Skeletal muscle satellite cell (primary cell): ENCODE results near the gene TBX4.

Experiments used
- H3K27me3 ChIP-seq: 2 replicates; pipeline ENCODE4 v1.7.0; 2013; ENCODE audit warnings: low read length; ENCODE audit not compliant: control insufficient read depth, insufficient read depth
- H3K36me3 ChIP-seq: 2 replicates; pipeline ENCODE4 v1.7.0; 2013; ENCODE audit warnings: mild to moderate bottlenecking, control low read depth, low read length; ENCODE audit not compliant: insufficient read depth
- H3K4me1 ChIP-seq: 2 replicates; pipeline ENCODE4 v1.7.0; 2013; ENCODE audit warnings: low read length; ENCODE audit not compliant: control insufficient read depth, insufficient read depth
- H3K4me2 ChIP-seq: 2 replicates; pipeline ENCODE4 v1.7.0; 2013; ENCODE audit warnings: mild to moderate bottlenecking, low read length
- H3K4me3 ChIP-seq: 2 replicates; pipeline ENCODE4 v1.7.0; 2013; ENCODE audit warnings: low read length
- H3K9ac ChIP-seq: 2 replicates; pipeline ENCODE4 v1.7.0; 2013; ENCODE audit warnings: mild to moderate bottlenecking, low read depth, low read length, moderate library complexity
- H3K9me3 ChIP-seq: replicated peaks from 2 replicates; pipeline ENCODE4 v1.7.0; 2013; ENCODE audit warnings: mild to moderate bottlenecking, control low read depth, low read length

Gene TBX4

DNA sequence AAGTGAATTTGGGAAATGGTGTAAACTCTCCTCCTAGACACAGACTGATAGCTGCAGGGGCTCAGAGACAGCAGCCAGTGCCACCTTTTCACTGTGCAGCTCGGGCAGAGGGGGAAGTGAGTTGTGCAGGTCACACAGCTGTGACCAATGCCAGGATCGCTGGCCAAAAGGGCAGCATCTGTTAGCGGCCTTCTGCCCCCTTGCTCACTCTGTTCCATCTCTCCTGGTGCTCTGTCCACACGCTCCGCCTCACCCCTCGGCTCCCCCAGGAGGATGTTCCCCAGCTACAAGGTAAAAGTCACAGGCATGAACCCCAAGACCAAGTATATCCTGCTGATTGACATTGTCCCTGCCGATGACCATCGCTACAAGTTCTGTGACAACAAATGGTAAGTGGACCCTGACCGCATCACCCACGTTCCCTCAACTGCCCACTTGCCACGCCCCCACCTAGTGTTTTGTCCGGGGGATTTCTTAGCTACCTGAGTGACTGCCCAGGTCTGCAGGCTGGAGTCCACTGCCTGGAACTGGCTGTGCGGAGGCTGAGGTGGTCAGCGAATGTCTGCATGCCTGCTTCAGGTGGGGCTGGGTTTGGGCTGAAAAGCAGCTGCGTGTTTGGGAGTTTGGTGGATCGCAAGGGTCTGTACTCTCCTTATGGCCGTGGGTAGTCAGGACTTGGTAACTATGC lies 13.5 kb downstream of the TBX4 start:
- no peak overlapping the region for H3K4me2 ChIP-seq
- H3K36me3 ChIP-seq = no peaks in the 10 kb centered on the region
- H3K4me3 ChIP-seq = no peak overlapping the region
- H3K4me1 ChIP-seq = peaks cover 4% of the 10 kb centered on the region
- no peaks in the 10 kb centered on the region for H3K9me3 ChIP-seq
- H3K9ac ChIP-seq = no peak overlapping the region
- H3K27me3 ChIP-seq = peaks cover 45% of the 10 kb centered on the region

DNA sequence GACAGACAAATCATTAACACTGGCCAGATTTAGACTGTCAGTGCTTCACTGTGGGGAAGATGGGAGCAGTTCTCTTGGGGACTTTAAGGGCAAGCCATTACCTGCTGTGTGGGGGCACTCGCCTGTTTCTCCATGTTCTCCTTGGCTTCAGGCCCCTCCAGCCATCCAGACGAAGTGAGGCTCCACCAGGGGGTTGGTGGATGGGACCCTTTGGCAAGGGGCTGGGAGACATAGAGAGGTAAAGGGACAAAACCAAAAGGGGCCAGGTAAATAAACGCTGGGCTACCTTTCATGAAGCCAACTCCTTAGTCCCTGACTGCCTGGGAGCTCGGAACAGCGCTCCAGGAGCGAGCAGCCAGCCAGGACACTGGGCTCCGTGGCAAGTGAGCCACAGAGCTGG lies 14.0 kb downstream of the TBX4 start:
- H3K27me3 ChIP-seq = peaks cover 41% of the 10 kb centered on the region

DNA sequence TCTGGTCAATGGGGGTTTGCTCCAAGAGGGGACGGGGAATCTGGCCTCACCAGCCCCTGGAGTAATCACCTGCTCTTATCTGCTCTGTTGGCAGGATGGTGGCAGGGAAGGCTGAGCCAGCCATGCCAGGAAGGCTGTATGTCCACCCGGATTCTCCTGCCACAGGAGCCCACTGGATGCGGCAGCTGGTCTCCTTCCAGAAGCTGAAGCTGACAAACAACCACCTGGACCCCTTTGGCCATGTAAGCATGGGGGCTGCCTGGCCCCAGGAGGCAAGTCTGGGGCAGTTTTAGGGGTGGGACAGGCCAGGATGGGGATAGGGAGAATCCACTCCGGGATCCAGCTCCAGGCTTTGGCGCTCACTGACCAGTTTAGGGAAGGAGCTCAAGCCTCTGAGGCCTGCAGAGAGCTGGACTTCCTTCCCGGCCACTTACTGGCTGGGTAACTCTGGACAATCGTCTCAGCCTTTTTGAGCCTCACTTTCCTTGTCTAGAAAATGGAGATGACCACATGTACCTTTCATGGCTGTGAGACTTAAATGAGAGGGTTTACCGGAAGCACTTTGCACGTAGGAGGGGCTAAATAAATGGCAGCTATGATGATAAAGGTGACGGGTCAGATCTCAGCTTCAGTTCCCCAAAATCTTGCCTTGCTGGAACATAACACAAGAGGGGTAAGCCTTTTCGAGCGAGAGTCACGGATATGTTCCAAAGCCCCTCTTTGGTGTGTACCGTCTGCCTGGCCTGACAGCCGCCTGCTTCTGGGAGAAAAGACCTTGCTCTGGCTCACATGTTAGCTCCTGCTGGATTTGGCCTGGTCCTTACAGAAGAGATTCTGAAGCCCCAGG lies 15.4 kb downstream of the TBX4 start:
- Histone ChIP-seq H3K9ac (no peak overlapping the region), H3K4me3 (no peak overlapping the region), H3K9me3 (no peaks in the 10 kb centered on the region), H3K36me3 (no peaks in the 10 kb centered on the region), H3K27me3 (peaks cover 30% of the 10 kb centered on the region), H3K4me2 (no peak overlapping the region), H3K4me1 (peaks cover 4% of the 10 kb centered on the region)

More for the DNA sequence above, 14.0 kb downstream of the TBX4 start:
- Histone ChIP-seq H3K4me2 (no peak overlapping the region), H3K36me3 (no peaks in the 10 kb centered on the region), H3K9ac (no peak overlapping the region), H3K4me3 (no peak overlapping the region), H3K9me3 (no peaks in the 10 kb centered on the region), H3K4me1 (peaks cover 4% of the 10 kb centered on the region)

DNA sequence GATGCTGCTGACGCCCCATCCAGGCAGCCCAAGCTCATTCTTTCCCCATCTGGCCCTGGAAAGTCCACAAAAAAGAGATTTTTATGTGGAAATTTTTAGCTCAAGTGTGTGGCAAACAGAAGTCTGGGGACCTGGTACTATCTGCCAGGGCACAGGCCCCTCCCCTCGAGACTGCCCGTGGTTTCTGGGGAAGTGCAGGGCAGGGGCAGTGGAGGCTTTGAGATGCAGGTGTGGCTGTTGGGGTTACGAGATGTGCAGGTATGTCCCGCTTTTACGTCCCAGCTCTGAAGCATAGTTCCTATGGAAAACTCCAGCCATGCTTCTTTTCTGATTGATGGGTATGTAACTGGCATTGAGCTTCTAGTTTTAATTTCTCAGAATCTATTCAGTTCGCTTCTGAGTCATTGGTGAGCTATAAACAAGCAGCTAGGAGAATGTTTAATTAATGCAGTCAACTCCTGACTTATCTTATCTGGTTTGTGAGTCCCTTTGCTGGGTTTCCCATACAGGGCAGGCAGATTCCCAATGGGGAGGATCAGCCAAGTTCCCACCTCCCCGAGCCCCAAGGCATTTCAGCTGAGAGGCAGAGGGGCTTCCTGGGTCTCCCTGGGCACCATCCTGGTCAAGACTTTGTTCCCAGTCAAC lies 16.2 kb downstream of the TBX4 start:
- H3K9me3 ChIP-seq = no peaks in the 10 kb centered on the region
- H3K4me3 ChIP-seq = no peak overlapping the region
- H3K4me1 ChIP-seq = peaks cover 4% of the 10 kb centered on the region
- H3K36me3 ChIP-seq = no peaks in the 10 kb centered on the region
- H3K4me2 ChIP-seq = no peak overlapping the region
- peaks cover 23% of the 10 kb centered on the region for H3K27me3 ChIP-seq
- no peak overlapping the region for H3K9ac ChIP-seq

DNA sequence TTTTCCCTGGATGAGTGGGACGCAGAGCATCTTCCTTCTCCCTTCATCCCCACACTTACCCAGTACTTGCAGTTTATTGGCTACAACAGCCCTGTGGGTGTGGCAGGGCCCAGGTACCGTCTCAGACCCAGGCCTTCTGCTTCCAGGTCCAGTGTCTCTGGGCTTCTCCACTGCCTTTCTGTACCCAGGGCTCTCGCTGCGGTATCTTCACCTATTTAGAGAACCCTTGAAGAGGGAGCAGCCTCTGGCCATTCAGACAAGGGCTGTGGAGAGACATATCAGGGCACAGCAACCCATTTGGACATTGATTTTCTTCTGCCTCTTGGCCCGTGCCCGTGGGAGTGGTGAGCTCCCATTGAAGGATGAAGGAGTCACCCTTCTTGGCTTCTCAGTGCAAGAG lies 17.3 kb downstream of the TBX4 start:
- H3K9me3 ChIP-seq = no peaks in the 10 kb centered on the region
- no peaks in the 10 kb centered on the region for H3K36me3 ChIP-seq
- no peak overlapping the region for H3K9ac ChIP-seq
- peaks cover 23% of the 10 kb centered on the region for H3K27me3 ChIP-seq
- no peak overlapping the region for H3K4me2 ChIP-seq
- no peak overlapping the region for H3K4me3 ChIP-seq
- H3K4me1 ChIP-seq = peaks cover 4% of the 10 kb centered on the region

DNA sequence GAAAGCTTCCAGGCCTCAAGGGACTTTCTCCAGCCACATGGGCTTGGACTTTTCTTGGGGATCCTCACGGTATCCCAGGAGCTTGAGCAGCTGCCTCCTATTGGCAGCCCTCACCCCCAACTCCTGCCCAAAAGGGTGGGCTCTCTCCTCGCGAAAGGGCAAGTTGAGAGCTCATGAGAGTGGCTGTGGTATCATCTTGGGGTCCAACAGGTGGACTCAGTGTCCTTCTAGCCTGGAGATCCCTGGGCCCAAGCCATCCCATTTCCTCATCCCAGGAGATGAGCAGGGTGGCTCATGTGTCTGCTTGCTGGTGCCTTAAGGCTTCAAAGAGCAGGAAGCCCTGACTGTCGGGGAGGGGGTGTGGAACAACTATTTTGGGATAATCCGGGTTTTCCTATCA lies 17.7 kb downstream of the TBX4 start:
- H3K9me3 ChIP-seq = no peaks in the 10 kb centered on the region
- H3K36me3 ChIP-seq = no peaks in the 10 kb centered on the region
- H3K4me3 ChIP-seq = no peak overlapping the region
- H3K4me1 ChIP-seq = peaks cover 4% of the 10 kb centered on the region
- H3K27me3 ChIP-seq = peaks cover 18% of the 10 kb centered on the region
- no peak overlapping the region for H3K9ac ChIP-seq
- H3K4me2 ChIP-seq = no peak overlapping the region

DNA sequence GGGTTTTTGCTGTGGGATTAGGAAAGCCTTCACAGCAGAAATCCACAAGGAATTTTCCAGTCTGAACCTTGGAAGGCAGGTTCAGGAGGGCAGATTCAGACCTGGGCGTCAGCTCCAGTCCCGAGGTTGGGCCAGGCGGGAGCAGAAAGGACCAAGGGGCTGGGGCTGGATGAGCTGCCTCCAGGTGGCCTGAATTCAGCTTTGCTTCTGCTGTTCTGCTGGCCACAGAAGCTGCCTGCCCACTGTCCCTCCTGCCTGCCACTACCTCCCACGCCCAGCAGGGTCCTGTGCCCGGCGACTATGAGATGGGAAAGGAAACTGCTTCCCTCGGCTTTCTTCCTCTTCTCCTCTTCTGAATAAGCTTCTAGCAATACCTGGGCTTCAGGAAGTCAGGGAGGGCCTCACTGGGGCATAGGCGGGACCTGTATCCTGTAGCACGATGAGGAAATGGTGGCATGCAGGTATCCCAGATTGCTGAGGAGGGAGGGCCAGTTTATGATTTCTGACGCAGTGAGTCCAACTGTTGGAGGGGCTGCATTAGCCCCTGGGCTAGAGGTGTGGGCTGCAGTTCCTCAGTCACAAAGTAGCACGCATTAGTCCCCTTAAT lies 18.4 kb downstream of the TBX4 start:
- H3K36me3 ChIP-seq = no peaks in the 10 kb centered on the region
- no peak overlapping the region for H3K9ac ChIP-seq
- H3K27me3 ChIP-seq = peaks cover 14% of the 10 kb centered on the region
- H3K4me1 ChIP-seq = peaks cover 4% of the 10 kb centered on the region
- H3K4me3 ChIP-seq = no peak overlapping the region
- H3K4me2 ChIP-seq = no peak overlapping the region
- no peaks in the 10 kb centered on the region for H3K9me3 ChIP-seq

DNA sequence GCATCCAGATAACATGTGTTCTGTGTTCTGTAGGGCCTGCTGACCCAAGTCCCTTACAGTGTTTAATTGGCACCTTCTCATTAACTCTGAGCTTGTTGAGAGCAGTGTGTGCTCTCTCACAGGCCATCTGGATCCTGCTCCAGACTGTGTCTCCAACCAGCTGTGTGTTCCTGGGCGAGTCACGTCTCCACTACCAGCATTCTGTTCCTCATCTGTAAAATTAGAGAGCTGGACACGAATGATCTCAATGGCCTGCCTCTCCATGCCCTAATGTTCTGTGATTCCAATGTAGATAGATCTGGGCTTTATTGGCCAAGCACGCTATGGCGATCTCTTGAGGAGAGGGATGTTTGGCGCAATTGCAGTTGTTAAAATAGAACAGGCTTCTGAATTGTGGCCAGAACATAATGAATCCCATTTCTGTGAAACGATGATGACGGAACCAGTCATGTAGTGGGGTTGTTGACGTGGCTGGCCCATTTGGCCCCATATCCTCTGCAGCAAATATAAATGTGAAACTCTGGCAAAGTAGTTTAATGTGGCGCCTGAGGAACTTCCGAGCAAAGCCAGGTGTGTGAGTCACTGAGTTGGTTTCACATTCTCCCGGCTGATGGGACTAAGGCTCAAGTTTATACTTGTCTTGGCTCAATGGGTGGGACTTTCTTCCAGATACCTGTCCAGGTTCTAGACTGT lies 22.2 kb downstream of the TBX4 start:
- no peaks in the 10 kb centered on the region for H3K4me1 ChIP-seq
- no peaks in the 10 kb centered on the region for H3K9me3 ChIP-seq
- no peak overlapping the region for H3K4me2 ChIP-seq
- H3K4me3 ChIP-seq = no peak overlapping the region
- peaks cover 17% of the 10 kb centered on the region for H3K27me3 ChIP-seq
- no peaks in the 10 kb centered on the region for H3K36me3 ChIP-seq
- no peak overlapping the region for H3K9ac ChIP-seq

DNA sequence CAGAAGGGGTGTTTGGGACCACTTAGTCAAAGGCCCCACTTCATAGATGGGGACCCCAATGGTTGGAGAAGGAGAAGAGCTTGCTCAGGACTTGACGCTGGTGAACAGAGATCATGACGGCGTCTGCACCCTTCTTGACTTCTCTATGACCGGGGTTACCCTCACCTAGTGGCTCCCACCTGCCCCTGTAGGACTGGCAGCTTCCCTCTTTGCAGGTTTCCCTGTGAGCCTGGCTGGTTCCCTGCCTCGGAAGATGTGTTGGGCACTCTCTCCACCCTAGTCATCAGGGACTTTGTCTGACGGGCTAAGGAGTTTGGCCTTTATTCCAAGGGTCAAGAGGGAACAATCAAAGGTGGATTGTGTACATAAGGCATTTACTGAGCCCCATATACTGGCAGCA lies 22.7 kb downstream of the TBX4 start:
- Histone ChIP-seq H3K36me3 (no peaks in the 10 kb centered on the region), H3K27me3 (peaks cover 17% of the 10 kb centered on the region), H3K9ac (no peak overlapping the region), H3K9me3 (no peaks in the 10 kb centered on the region), H3K4me2 (no peak overlapping the region), H3K4me1 (no peaks in the 10 kb centered on the region), H3K4me3 (no peak overlapping the region)

DNA sequence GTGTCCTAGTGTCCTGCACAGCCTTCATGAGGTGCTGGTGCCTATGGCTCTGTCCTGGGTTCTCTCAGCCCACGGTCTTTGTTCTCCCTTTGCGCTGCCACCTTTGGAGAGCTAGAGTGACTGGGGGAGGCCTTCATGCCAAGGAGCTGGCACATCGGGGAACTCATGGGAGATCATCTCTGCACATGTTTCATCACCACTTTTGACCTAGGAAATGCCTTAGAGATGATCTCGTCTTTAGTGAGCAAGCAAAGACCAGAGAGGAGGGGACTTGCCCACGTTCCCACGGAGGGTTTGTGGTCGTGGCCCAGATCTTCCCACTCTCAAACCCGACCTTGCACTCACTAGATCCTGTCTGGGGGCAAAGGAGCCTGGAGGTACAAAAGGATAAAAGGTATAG lies 23.5 kb downstream of the TBX4 start:
- H3K36me3 ChIP-seq = no peaks in the 10 kb centered on the region
- H3K27me3 ChIP-seq = peaks cover 17% of the 10 kb centered on the region
- H3K4me1 ChIP-seq = no peaks in the 10 kb centered on the region
- H3K9me3 ChIP-seq = no peaks in the 10 kb centered on the region
- no peak overlapping the region for H3K4me2 ChIP-seq
- no peak overlapping the region for H3K9ac ChIP-seq
- no peak overlapping the region for H3K4me3 ChIP-seq
